ENCODE results near the gene TUBA4A. TPM values are rescaled to one million over a fixed set of nuclear protein-coding genes. Genes with fewer than 3 reads are reported as not detected.

The TUBA4A gene
- total and polyA plus RNA-seq, 2 of the 8 experiments (the other 6 are each of a cell fraction or from before 2014, with no cell fraction given), result 67.3 to 172 TPM

- Histone ChIP-seq H2BK15ac (ENCODE audit: low read length) (peak overlapping the region; percentile 5; the same call in 1 of the 2 replicates), H2BK12ac (ENCODE audit: low read depth, low read length) (no peak overlapping the region), H3K9me3 (ENCODE audit: insufficient read depth in 2 of 2, low read depth in 1 of 2, low read length in 1 of 2) (no peaks in the 10 kb centered on the region), H3K4me2 (ENCODE audit: insufficient read depth in 1 of 2, low read depth in 2 of 2, low read length in 2 of 2) (peak overlapping the region in 1 of 2 experiments; percentile 56; a peak in 3 of 4 replicates), H3K23me2 (ENCODE audit: low read depth, low read length) (peaks cover 4% of the 10 kb centered on the region; the same call in 1 of the 2 replicates), H3K14ac (ENCODE audit: insufficient read length) (no peak overlapping the region), H3K4me3 (ENCODE audit: extremely low read depth in 1 of 4, insufficient read depth in 2 of 4, low read depth in 3 of 4, low read length in 4 of 4) (peak overlapping the region in 3 of 4 experiments; percentile 3 to 36 (median 7); a peak in 4 of 8 replicates), H3K36me3 (ENCODE audit: control insufficient read depth in 2 of 4, insufficient read depth in 4 of 4, low read length in 3 of 4) (no peaks in the 10 kb centered on the region), H3K4ac (replicated peaks; ENCODE audit: insufficient read length, low read depth, low read length) (no peak overlapping the region), H3K4me1 (replicated peaks in 1 of 4; ENCODE audit: control insufficient read depth in 3 of 4, insufficient read depth in 4 of 4, low read length in 3 of 4) (peaks cover 0 to 8% (median 3%) of the 10 kb centered on the region in 4 experiments; a peak in 4 of 7 replicates), H2BK20ac (ENCODE audit: low read length) (peak overlapping the region; percentile 6; the same call in 1 of the 2 replicates), H3K9ac (replicated peaks in 1 of 4; ENCODE audit: extremely low read depth in 1 of 4, low read depth in 3 of 4, low read length in 3 of 4) (no peak overlapping the region), H3K56ac (replicated peaks; ENCODE audit: insufficient read length, low read depth, low read length) (no peak overlapping the region), H2BK5ac (ENCODE audit: low read depth, low read length) (no peak overlapping the region), H2BK120ac (replicated peaks; ENCODE audit: low read depth, low read length) (no peak overlapping the region), H4K91ac (replicated peaks; ENCODE audit: insufficient read length, low read length) (no peak overlapping the region), H3K18ac (ENCODE audit: extremely low read depth, low read length) (peak overlapping the region; percentile 26; the same call in 1 of the 2 replicates), H3K23ac (ENCODE audit: insufficient read length) (no peak overlapping the region), H3K79me2 (ENCODE audit: control insufficient read depth in 1 of 2, insufficient read depth in 2 of 2, low read length in 2 of 2) (no peaks in the 10 kb centered on the region), H3K27ac (ENCODE audit: low read depth, low read length) (no peak overlapping the region), H4K8ac (ENCODE audit: extremely low read depth, insufficient read depth, low read length) (peak overlapping the region; percentile 4; the same call in 1 of the 2 replicates), H4K20me1 (replicated peaks in 1 of 2; ENCODE audit: control insufficient read depth in 1 of 2, insufficient read depth in 2 of 2, low read length in 2 of 2) (no peaks in the 10 kb centered on the region), H3K27me3 (replicated peaks in 1 of 4; ENCODE audit: control insufficient read depth in 3 of 4, extremely low read depth in 1 of 4, insufficient read depth in 3 of 4, low read length in 3 of 4) (peaks cover 0 to 31% (median 17%) of the 10 kb centered on the region in 4 experiments; a peak in 6 of 7 replicates), H2AK5ac (ENCODE audit: low read depth, low read length) (no peak overlapping the region), H3K79me1 (ENCODE audit: low read depth, low read length) (no peaks in the 10 kb centered on the region; the same call in 1 of the 2 replicates), H2AFZ (ENCODE audit: low read length) (peak overlapping the region; percentile 100), H4K5ac (ENCODE audit: insufficient read length, low read depth, low read length) (no peak overlapping the region)
- FAIRE-seq (peak; percentile 75), DNase-seq (ENCODE audit: low read depth in 1 of 2, low spot score in 2 of 2) (peak in 1 of 2 experiments; percentile 99)
- ChIA-PET CTCF (ENCODE audit: partially characterized antibody) (interaction anchor here (0.6 to 13.4 kb wide), 45 partner anchors 7 to 319 kb away, joined by 3 to 118 read pairs (median 4); partner anchors contain the start of genes DNAJB2, GLB1L, PTPRN and SLC23A3), POLR2A (ENCODE audit: partially characterized antibody) (interaction anchor here (1.0 to 3.7 kb wide), 4 partner anchors 11 to 80 kb away, joined by 3 to 19 read pairs (median 5); partner anchors contain the start of genes ABCB6, GLB1L and STK16)
- 54% methylated on average over 9 of the region's 15 CpGs; no CpG with 5 or more reads in 1 of the 2 experiments for WGBS, 2 experiments (ENCODE audit: extremely low coverage in 1 of 2, insufficient coverage in 1 of 2, insufficient read length in 1 of 2, insufficient replicate concordance in 2 of 2, low coverage in 1 of 2, low lambda C conversion rate in 2 of 2, missing lambda C conversion rate in 1 of 2)
- TF ChIP-seq KDM4A (IDR thresholded peaks at IDR 0.05; ENCODE audit: low read depth, low read length, severe bottlenecking) (peak; percentile 15), CREB1 (IDR thresholded peaks at IDR 0.05) (no peak), FOSL1 (IDR thresholded peaks at IDR 0.05; ENCODE audit: insufficient read depth, low read depth, low read length) (no peak)
Measured at GRCh38 chr2:219298759-219299371, 45.1 kb upstream of the TUBA4A start.

Measured in H1 (cell line).